Sigmoid colon (tissue), 7 donors: ENCODE data around the gene CDH23. TPM values are rescaled to one million over a fixed set of nuclear protein-coding genes. Genes with fewer than 3 reads are reported as not detected.

Source experiments
- DNase-seq: peaks from one replicate; pipeline ENCODE4 v3.0.0-alpha.2; 2019
- H3K27ac ChIP-seq, 4 donors: fragments of 200-600 bp; sonication (generic); one replicate each; pipeline ENCODE4 v1.5.1; 2016 to 2019; ENCODE audit warnings: mild to moderate bottlenecking in 1 of 4
- H3K27me3 ChIP-seq, 3 donors: fragments of 200-600 bp; sonication (generic); one replicate each; pipeline ENCODE4 v1.5.1; 2019; ENCODE audit warnings: mild to moderate bottlenecking in 1 of 3
- H3K36me3 ChIP-seq, 4 donors: fragments of 200-600 bp; sonication (generic); one replicate each; pipeline ENCODE4 v1.5.1; 2016 to 2019
- H3K4me1 ChIP-seq, 4 donors: fragments of 200-600 bp; sonication (generic); one replicate each; pipeline ENCODE4 v1.5.1; 2017 to 2019
- H3K4me3 ChIP-seq, 4 donors: fragments of 200-600 bp; sonication (generic); one replicate each; pipeline ENCODE4 v1.5.1; 2017 to 2019; ENCODE audit warnings: mild to moderate bottlenecking in 2 of 4, moderate library complexity in 1 of 4
- H3K9me3 ChIP-seq, 4 donors: fragments of 200-600 bp in 3 of 4; sonication (generic) in 3 of 4; one replicate each; pipeline versions ENCODE4 v1.5.1 to v1.6.1; 2013 to 2019
- EP300 ChIP-seq, 4 donors: sonication (generic); formaldehyde crosslinking; IDR thresholded peaks; one replicate each; pipeline ENCODE4 v1.6.1; 2017; ENCODE audit warnings: antibody characterized with exemption in 4 of 4
- POLR2A ChIP-seq, 2 donors: fragments of 450-650 bp; IDR thresholded peaks; one replicate each; pipeline ENCODE4 v1.6.1; 2016; ENCODE audit warnings: antibody characterized with exemption in 2 of 2, mild to moderate bottlenecking in 2 of 2, moderate library complexity in 2 of 2
- POLR2AphosphoS5 ChIP-seq, 4 donors: sonication (generic); formaldehyde crosslinking; IDR thresholded peaks; one replicate each; pipeline ENCODE4 v1.6.1; 2017; ENCODE audit warnings: antibody characterized with exemption in 4 of 4
- WGBS, 2 donors: extraction: QIAGEN DNeasy Blood & Tissue Kit; methylation state at CpG; one replicate each; pipeline ENCODE4 v1.1.7; 2013; 5-methylcytosine and 5-hydroxymethylcytosine counted together
- intact Hi-C: fragments of 100-400 bp; cut with DNase I; formaldehyde crosslinking; loops from one replicate; pipeline ENCODE4 v1.15.1; 2023
- polyA plus RNA-seq, 3 donors: library from polyadenylated mRNA; stranded (reverse); fragments of 200-250 nt; gene quantifications; one replicate each; pipeline ENCODE4 v1.2.3, GENCODE V29; 2013
- total RNA-seq, 4 donors: library from RNA; depleted of rRNA; stranded (reverse); fragments of >200 nt; gene quantifications; one replicate each; pipeline ENCODE4 v1.1.0, GENCODE V29; 2016
- TF ChIP-seq, protein P1 (sequence below), 4 experiments: fragments of 450-650 bp in 3 of 4; fragments of 200-600 bp in 1 of 4; IDR thresholded peaks; one replicate each; pipeline ENCODE4 v1.5.1; 2016 to 2019; ENCODE audit warnings: antibody characterized with exemption in 4 of 4, mild to moderate bottlenecking in 3 of 4, moderate library complexity in 2 of 4
- donor health status: healthy with polysubstance abuse.
- donor health status: Bipolar disorder and iron deficiency.
- donor health status: healthy.

CDH23 gene
- total and polyA plus RNA-seq, 7 donors = 1.5 to 7.2 (median 3.0) TPM

GRCh38 chr10:71605263-71605962 lies 208.7 kb downstream of the CDH23 start:
- Histone ChIP-seq H3K36me3 (no peaks in the 10 kb centered on the region), H3K4me3 (no peak overlapping the region), H3K4me1 (no peaks in the 10 kb centered on the region), H3K27ac (no peak overlapping the region), H3K9me3 (no peaks in the 10 kb centered on the region), H3K27me3 (peaks cover 0 to 7% (median 0%) of the 10 kb centered on the region in 3 donors)
- intact Hi-C loops = no loop called here
- no peak for DNase-seq
- TF ChIP-seq EP300 (IDR thresholded peaks at IDR 0.05) (no peak), POLR2A (IDR thresholded peaks at IDR 0.05) (no peak), POLR2AphosphoS5 (IDR thresholded peaks at IDR 0.05) (no peak)
- TF ChIP-seq, protein P1, sequence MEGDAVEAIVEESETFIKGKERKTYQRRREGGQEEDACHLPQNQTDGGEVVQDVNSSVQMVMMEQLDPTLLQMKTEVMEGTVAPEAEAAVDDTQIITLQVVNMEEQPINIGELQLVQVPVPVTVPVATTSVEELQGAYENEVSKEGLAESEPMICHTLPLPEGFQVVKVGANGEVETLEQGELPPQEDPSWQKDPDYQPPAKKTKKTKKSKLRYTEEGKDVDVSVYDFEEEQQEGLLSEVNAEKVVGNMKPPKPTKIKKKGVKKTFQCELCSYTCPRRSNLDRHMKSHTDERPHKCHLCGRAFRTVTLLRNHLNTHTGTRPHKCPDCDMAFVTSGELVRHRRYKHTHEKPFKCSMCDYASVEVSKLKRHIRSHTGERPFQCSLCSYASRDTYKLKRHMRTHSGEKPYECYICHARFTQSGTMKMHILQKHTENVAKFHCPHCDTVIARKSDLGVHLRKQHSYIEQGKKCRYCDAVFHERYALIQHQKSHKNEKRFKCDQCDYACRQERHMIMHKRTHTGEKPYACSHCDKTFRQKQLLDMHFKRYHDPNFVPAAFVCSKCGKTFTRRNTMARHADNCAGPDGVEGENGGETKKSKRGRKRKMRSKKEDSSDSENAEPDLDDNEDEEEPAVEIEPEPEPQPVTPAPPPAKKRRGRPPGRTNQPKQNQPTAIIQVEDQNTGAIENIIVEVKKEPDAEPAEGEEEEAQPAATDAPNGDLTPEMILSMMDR (IDR thresholded peaks at IDR 0.05) = no peak
- 78 to 83% methylated on average over 2 of the region's 2 CpGs for WGBS, 2 donors

GRCh38 chr10:71606257-71607081 lies 209.7 kb downstream of the CDH23 start:
- no peaks in the 10 kb centered on the region for H3K4me1 ChIP-seq
- no peak overlapping the region for H3K4me3 ChIP-seq
- WGBS, 2 donors = 88% methylated on average over 9 of the region's 9 CpGs
- no peak overlapping the region for H3K27ac ChIP-seq
- no peaks in the 10 kb centered on the region for H3K36me3 ChIP-seq
- no peak for TF ChIP-seq EP300 (IDR thresholded peaks at IDR 0.05)
- no peak for TF ChIP-seq POLR2AphosphoS5 (IDR thresholded peaks at IDR 0.05)
- TF ChIP-seq, protein P1 (IDR thresholded peaks at IDR 0.05) = no peak
- no peak for DNase-seq
- H3K9me3 ChIP-seq = no peaks in the 10 kb centered on the region
- intact Hi-C loops = no loop called here
- H3K27me3 ChIP-seq = peaks cover 0 to 7% (median 0%) of the 10 kb centered on the region in 3 donors

GRCh38 chr10:71607082-71607443 lies 210.3 kb downstream of the CDH23 start:
- peaks cover 0 to 7% (median 0%) of the 10 kb centered on the region in 3 donors for H3K27me3 ChIP-seq
- no peaks in the 10 kb centered on the region for H3K36me3 ChIP-seq
- no peak for DNase-seq
- no peak for TF ChIP-seq POLR2AphosphoS5 (IDR thresholded peaks at IDR 0.05)
- no peak for TF ChIP-seq EP300 (IDR thresholded peaks at IDR 0.05)
- TF ChIP-seq, protein P1 (IDR thresholded peaks at IDR 0.05) = no peak
- no peak for TF ChIP-seq POLR2A (IDR thresholded peaks at IDR 0.05)
- no peak overlapping the region for H3K27ac ChIP-seq
- no peak overlapping the region for H3K4me3 ChIP-seq
- WGBS, 2 donors = 83 to 95% methylated on average over 5 of the region's 5 CpGs
- intact Hi-C loops = no loop called here
- H3K4me1 ChIP-seq = no peaks in the 10 kb centered on the region
- no peaks in the 10 kb centered on the region for H3K9me3 ChIP-seq

DNA sequence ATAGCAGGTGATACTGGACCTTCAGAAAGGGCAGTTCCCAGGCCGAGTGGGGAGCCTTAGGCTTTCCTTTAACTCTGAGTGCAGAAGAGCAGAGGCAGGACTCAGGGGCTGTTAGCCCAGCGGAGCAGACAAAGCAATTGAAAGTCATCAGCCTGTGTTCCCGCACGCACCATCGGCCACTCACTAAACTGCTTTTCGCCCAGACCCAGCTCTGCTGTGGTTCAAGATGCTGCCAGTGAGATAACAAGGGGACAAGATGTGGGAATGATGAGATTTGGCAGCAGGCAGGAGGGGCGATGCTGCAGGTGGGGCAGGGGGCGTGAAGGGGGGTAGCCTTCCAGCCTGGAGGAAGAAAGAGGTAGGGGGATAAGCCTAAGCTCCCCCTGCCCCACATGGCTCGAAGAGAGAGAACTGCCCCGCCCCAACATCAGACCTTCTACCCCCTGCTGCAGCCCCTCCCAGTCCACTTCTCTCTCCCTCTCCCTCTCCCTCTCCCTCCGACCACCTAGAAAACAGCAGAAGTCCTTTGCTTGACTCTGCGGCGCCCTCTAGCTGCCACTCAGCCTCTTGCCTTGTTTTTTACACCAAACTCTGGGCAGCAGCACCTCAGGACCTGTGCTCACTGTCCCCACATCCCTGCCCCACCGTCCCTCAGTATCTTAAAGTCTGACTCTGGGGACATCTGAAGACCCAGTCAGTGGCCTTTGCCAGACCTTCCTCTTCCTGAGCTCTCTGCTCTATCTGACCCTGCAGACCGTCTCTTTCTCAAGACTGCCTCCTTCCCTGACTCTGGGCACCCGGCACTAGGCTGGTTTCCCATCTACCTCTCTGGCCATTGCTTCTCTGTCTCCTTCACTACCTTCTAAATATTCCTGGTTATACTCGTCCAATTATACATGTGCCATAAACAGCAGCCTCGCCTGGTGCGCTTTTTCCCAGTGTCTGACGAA lies 212.4 kb downstream of the CDH23 start:
- DNase-seq = peak; percentile 84
- intact Hi-C loops = no loop called here
- no peak overlapping the region for H3K4me3 ChIP-seq
- no peak overlapping the region for H3K27ac ChIP-seq
- TF ChIP-seq, protein P1 (IDR thresholded peaks at IDR 0.05) = peak; percentile 50 to 82 (median 69)
- no peak for TF ChIP-seq EP300 (IDR thresholded peaks at IDR 0.05)
- no peaks in the 10 kb centered on the region for H3K36me3 ChIP-seq
- no peaks in the 10 kb centered on the region for H3K4me1 ChIP-seq
- peaks cover 0 to 7% (median 0%) of the 10 kb centered on the region in 3 donors for H3K27me3 ChIP-seq
- H3K9me3 ChIP-seq = no peaks in the 10 kb centered on the region
- 53 to 59% methylated on average over 20 of the region's 20 CpGs for WGBS, 2 donors
